ENCODE data around the gene POMT1.

DNA sequence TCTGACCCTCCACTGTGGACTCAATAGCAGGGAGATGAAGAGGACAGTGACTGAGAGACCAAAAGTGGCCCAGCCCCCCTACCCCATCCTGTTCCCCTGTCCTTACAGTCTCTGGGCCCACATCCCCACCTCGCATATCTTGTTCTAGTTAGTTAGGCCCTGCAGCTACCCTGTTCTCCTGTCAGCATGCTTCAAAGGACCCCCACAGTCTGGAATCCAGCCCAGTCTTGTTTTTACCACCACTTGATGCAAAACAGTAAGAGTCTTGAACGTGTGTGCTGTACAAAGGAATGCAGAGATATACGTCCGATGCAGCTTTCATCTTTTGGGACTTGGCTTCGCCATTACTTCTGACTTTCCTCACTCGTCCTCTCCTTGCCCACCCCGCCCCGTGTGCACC, 12.2 kb upstream of the POMT1 start:
- TF ChIP-seq, protein P1, sequence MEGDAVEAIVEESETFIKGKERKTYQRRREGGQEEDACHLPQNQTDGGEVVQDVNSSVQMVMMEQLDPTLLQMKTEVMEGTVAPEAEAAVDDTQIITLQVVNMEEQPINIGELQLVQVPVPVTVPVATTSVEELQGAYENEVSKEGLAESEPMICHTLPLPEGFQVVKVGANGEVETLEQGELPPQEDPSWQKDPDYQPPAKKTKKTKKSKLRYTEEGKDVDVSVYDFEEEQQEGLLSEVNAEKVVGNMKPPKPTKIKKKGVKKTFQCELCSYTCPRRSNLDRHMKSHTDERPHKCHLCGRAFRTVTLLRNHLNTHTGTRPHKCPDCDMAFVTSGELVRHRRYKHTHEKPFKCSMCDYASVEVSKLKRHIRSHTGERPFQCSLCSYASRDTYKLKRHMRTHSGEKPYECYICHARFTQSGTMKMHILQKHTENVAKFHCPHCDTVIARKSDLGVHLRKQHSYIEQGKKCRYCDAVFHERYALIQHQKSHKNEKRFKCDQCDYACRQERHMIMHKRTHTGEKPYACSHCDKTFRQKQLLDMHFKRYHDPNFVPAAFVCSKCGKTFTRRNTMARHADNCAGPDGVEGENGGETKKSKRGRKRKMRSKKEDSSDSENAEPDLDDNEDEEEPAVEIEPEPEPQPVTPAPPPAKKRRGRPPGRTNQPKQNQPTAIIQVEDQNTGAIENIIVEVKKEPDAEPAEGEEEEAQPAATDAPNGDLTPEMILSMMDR (IDR thresholded peaks at IDR 0.05) = no peak
- TF ChIP-seq EZH2 (IDR thresholded peaks at IDR 0.05) = no peak
- TF ChIP-seq EZH2phosphoT487 (IDR thresholded peaks at IDR 0.05) = no peak
